Subcutaneous abdominal adipose tissue (tissue), 5 donors: ENCODE measurements around the gene CYBC1.
A peak's percentile ranks its signal among the peaks of the same experiment; 100 is the strongest.

Source experiments
- H3K27ac ChIP-seq: one replicate; pipeline ENCODE4 v1.7.0; 2013; ENCODE audit warnings: low read depth, mild to moderate bottlenecking, inconsistent platforms, low read length, moderate library complexity
- H3K27me3 ChIP-seq, 5 donors: one replicate each; pipeline ENCODE4 v1.7.0; 2013; ENCODE audit warnings: low read length in 5 of 5, inconsistent platforms in 1 of 5; ENCODE audit not compliant: control insufficient read depth in 5 of 5, insufficient read depth in 4 of 5
- H3K36me3 ChIP-seq, 5 donors: one replicate each; pipeline ENCODE4 v1.7.0; 2013; ENCODE audit warnings: low read length in 5 of 5; ENCODE audit not compliant: control insufficient read depth in 5 of 5, insufficient read depth in 5 of 5
- H3K4me1 ChIP-seq, 5 donors: one replicate each; pipeline ENCODE4 v1.7.0; 2013; ENCODE audit warnings: low read length in 5 of 5, mild to moderate bottlenecking in 3 of 5, moderate library complexity in 1 of 5; ENCODE audit not compliant: control insufficient read depth in 5 of 5, insufficient read depth in 5 of 5
- H3K4me3 ChIP-seq, 5 donors: one replicate each; pipeline ENCODE4 v1.7.0; 2013; ENCODE audit warnings: low read length in 5 of 5, low read depth in 1 of 5
- H3K9ac ChIP-seq, 5 donors: one replicate each; pipeline ENCODE4 v1.7.0; 2013; ENCODE audit warnings: low read length in 5 of 5, mild to moderate bottlenecking in 4 of 5, moderate library complexity in 3 of 5
- H3K9me3 ChIP-seq, 5 donors: one replicate each; pipeline ENCODE4 v1.7.0; 2013; ENCODE audit warnings: low read length in 5 of 5; ENCODE audit not compliant: control insufficient read depth in 5 of 5
- donor health status: healthy.
- donor health status: healthy.
- donor health status: healthy.
- donor health status: healthy.
- donor health status: healthy.

The CYBC1 gene

GRCh38 chr17:82403662-82404660 lies 46.6 kb downstream of the CYBC1 start:
- Histone ChIP-seq H3K4me3 (no peak overlapping the region), H3K27me3 (no peaks in the 10 kb centered on the region), H3K9ac (no peak overlapping the region), H3K4me1 (peaks cover 2 to 14% (median 13%) of the 10 kb centered on the region in 5 donors), H3K9me3 (no peaks in the 10 kb centered on the region), H3K27ac (no peak overlapping the region), H3K36me3 (peaks cover 0 to 35% (median 24%) of the 10 kb centered on the region in 5 donors)

GRCh38 chr17:82402865-82403264 lies 47.7 kb downstream of the CYBC1 start:
- no peak overlapping the region for H3K27ac ChIP-seq
- H3K36me3 ChIP-seq: peaks cover 0 to 29% (median 19%) of the 10 kb centered on the region in 5 donors
- H3K27me3 ChIP-seq: no peaks in the 10 kb centered on the region

GRCh38 chr17:82400830-82401229 lies 49.7 kb downstream of the CYBC1 start:
- H3K4me3 ChIP-seq: no peak overlapping the region
- H3K27ac ChIP-seq: no peak overlapping the region
- H3K4me1 ChIP-seq: peaks cover 4 to 27% (median 25%) of the 10 kb centered on the region in 5 donors
- H3K9ac ChIP-seq: no peak overlapping the region
- H3K36me3 ChIP-seq: peaks cover 0 to 19% (median 18%) of the 10 kb centered on the region in 5 donors
- H3K9me3 ChIP-seq: no peaks in the 10 kb centered on the region
- H3K27me3 ChIP-seq: no peaks in the 10 kb centered on the region

More at GRCh38 chr17:82402865-82403264, 47.7 kb downstream of the CYBC1 start:
- Histone ChIP-seq H3K9ac (no peak overlapping the region), H3K9me3 (no peaks in the 10 kb centered on the region), H3K4me3 (no peak overlapping the region), H3K4me1 (peaks cover 2 to 18% (median 14%) of the 10 kb centered on the region in 5 donors)

GRCh38 chr17:82400206-82400605 lies 50.3 kb downstream of the CYBC1 start:
- peaks cover 0 to 19% (median 18%) of the 10 kb centered on the region in 5 donors for H3K36me3 ChIP-seq
- H3K27ac ChIP-seq: no peak overlapping the region
- no peak overlapping the region for H3K4me3 ChIP-seq
- no peak overlapping the region for H3K9ac ChIP-seq
- no peaks in the 10 kb centered on the region for H3K9me3 ChIP-seq
- H3K27me3 ChIP-seq: no peaks in the 10 kb centered on the region
- peaks cover 4 to 27% (median 25%) of the 10 kb centered on the region in 5 donors for H3K4me1 ChIP-seq

GRCh38 chr17:82399601-82400101 lies 50.9 kb downstream of the CYBC1 start:
- Histone ChIP-seq H3K36me3 (peaks cover 0 to 20% (median 18%) of the 10 kb centered on the region in 5 donors), H3K27ac (peak overlapping the region; percentile 2), H3K27me3 (no peaks in the 10 kb centered on the region), H3K9ac (no peak overlapping the region), H3K4me3 (no peak overlapping the region), H3K4me1 (peaks cover 4 to 27% (median 25%) of the 10 kb centered on the region in 5 donors), H3K9me3 (no peaks in the 10 kb centered on the region)

- H3K9ac ChIP-seq: no peak overlapping the region
These were observed 51.5 kb downstream of the CYBC1 start for GRCh38 chr17:82399041-82399441.

GRCh38 chr17:82397449-82398335 lies 52.9 kb downstream of the CYBC1 start:
- Histone ChIP-seq H3K36me3 (peaks cover 0 to 15% (median 13%) of the 10 kb centered on the region in 5 donors), H3K4me1 (peaks cover 4 to 27% (median 25%) of the 10 kb centered on the region in 5 donors), H3K27me3 (no peaks in the 10 kb centered on the region), H3K9ac (no peak overlapping the region), H3K9me3 (no peaks in the 10 kb centered on the region), H3K4me3 (no peak overlapping the region), H3K27ac (no peak overlapping the region)

More at GRCh38 chr17:82399041-82399441, 51.5 kb downstream of the CYBC1 start:
- peaks cover 4 to 27% (median 25%) of the 10 kb centered on the region in 5 donors for H3K4me1 ChIP-seq
- no peak overlapping the region for H3K4me3 ChIP-seq
- no peaks in the 10 kb centered on the region for H3K9me3 ChIP-seq
- H3K27ac ChIP-seq: peak overlapping the region; percentile 2
- peaks cover 0 to 18% (median 16%) of the 10 kb centered on the region in 5 donors for H3K36me3 ChIP-seq
- no peaks in the 10 kb centered on the region for H3K27me3 ChIP-seq

GRCh38 chr17:82396601-82397435 lies 53.7 kb downstream of the CYBC1 start:
- Histone ChIP-seq H3K9ac (no peak overlapping the region), H3K27ac (peak overlapping the region; percentile 62), H3K9me3 (no peaks in the 10 kb centered on the region), H3K4me1 (peaks cover 4 to 27% (median 25%) of the 10 kb centered on the region in 5 donors), H3K27me3 (no peaks in the 10 kb centered on the region), H3K4me3 (peak overlapping the region in 1 of 5 donors; percentile 21), H3K36me3 (peaks cover 0 to 22% (median 19%) of the 10 kb centered on the region in 5 donors)

- H3K27ac ChIP-seq: no peak overlapping the region
- H3K27me3 ChIP-seq: no peaks in the 10 kb centered on the region
- H3K9me3 ChIP-seq: no peaks in the 10 kb centered on the region
- H3K4me3 ChIP-seq: no peak overlapping the region
- peaks cover 2 to 16% (median 14%) of the 10 kb centered on the region in 5 donors for H3K4me1 ChIP-seq
- H3K36me3 ChIP-seq: peaks cover 0 to 27% (median 19%) of the 10 kb centered on the region in 5 donors
- no peak overlapping the region for H3K9ac ChIP-seq
These were observed 56.3 kb downstream of the CYBC1 start for GRCh38 chr17:82394278-82394677.
